Medulla oblongata (tissue), 1 donor: Measurements from ENCODE around the gene STT3B.
A peak's percentile ranks its signal among the peaks of the same experiment; 100 is the strongest.

ENCODE experiments used
- DNase-seq: peaks from one replicate; pipeline ENCODE4 v3.0.0-alpha.2; 2015; ENCODE audit errors: extremely low spot score

The STT3B gene

GRCh38 chr3:31521468-31521867 lies 11.3 kb upstream of the STT3B start:
- no peak for DNase-seq

- no peak for DNase-seq
Measured at GRCh38 chr3:31522152-31522551, 10.6 kb upstream of the STT3B start.

GRCh38 chr3:31523543-31523942 lies 9.2 kb upstream of the STT3B start:
- no peak for DNase-seq

DNA sequence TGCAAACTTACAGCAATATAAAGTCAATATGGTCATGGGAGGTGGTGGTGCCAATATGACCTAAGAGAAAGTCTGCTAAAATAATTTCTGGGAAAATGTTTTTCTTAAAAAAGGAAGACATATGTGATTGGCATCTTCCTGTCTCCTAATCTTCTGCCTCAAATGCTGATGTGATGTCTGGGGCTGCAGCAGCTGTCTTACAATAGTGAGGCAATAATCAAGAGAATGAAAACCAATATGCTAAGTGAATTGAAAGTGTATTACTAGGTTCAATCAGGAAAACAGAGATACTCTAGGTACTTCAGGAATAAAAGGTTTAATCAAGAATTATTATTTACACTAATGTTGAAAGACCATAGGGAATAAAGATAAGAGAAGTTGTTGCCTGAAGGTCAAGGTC lies 7.2 kb upstream of the STT3B start:
- DNase-seq = no peak

GRCh38 chr3:31529421-31529820 lies 3.3 kb upstream of the STT3B start:
- no peak for DNase-seq

DNA sequence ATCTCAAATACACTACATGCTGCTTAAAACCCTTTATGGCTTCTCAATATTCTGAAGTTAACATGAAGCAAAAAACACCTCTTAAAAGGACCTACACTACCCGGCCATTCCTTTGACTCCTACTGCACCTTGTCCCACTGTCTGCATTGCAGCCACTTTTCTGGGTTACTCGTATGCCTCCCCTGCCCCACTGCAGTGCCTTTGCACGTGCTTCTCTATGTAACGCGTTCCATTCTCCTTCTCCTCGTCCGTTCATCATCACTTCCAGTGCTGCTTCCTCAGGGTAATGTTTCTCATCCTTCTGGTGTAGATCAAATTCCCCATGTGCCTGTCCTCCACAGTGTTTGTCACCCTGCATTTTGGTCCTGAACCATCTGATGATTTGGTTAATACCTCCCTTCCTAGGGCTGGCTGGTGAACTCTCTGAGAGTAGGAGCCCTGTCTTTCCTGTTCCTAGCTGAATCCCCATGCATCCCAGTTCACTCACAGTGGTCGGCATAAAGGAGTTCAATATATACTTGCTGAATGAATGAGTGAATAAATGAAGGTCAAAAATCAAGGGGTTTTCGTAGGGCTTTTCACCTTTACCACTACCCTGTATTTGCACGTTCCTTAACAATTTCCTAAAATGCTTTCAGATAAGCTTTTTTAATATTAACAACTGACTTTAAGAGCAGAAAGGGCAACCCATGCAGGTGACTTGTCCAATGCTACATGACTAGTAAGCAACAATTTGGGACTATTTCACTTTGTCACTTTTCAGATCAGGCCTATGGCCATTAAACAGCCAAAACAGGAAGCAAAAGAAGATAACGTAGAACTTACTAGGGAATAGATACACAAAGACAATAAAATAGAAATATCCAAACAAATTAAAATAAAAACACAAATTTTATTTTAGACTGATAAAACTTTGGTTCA lies 2.4 kb upstream of the STT3B start:
- DNase-seq = no peak

DNA sequence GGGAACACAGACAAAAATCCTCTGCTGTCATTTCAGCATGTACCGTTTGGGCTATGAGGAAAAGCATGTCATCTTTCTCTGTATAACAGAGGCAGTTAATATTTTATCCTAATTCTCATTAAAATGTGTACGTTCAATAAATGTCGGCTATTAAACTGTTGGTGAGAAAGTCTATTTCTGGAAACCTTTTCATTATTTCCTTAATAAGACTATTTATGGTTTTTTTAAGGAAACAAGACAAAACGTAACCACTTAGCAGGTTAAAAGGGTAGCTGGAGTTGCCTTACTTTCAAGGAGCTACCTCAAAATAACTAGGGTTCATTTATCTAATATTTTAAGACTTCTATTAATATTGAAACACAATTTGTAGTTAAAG lies 1.8 kb upstream of the STT3B start:
- DNase-seq = no peak

- no peak for DNase-seq
Measured at GRCh38 chr3:31531452-31531991, 1.2 kb upstream of the STT3B start.

- peak; percentile 99 for DNase-seq
Measured at GRCh38 chr3:31531992-31532586, 636 bp upstream of the STT3B start.

DNA sequence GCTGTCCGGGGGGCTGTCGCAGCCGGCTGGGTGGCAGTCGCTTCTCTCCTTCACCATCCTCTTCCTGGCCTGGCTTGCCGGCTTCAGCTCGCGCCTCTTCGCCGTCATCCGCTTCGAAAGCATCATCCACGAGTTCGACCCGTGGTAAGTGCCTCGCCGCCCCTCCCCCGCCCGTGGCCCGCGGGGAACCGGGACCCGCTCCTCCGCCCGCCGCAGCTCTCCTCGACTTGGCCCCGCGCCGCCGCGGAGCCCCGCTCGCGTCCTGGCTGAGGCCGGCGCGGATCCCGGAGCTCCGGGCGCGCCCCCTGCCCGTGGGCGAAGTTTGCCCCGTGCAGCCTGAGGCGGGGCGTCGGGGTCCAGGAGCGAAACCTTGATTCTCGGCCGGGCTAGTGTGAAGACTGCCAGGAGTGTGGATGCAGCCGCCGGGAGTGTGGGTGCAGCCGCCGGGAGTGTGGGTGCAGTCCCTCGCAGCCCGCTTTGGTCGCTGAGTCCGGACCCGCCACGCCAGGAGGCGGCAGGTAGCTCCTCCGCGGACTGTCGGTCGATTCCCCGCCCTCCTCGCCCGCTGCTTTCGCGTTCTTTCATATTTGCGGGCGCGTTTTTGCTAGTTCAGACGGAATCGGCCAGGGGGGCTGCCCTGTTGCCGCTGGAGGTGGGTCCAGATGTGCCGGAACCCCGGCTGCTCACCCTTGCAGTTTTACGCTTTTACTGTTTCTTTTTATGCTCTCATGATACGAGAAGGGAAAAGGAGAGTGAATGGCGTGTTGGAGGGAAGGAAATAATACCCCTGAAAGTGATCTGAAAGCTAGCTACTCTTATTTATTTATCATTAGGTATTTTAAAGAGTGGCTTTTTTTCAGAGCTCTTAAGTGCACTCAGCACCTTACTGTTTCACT lies 692 bp downstream of the STT3B start:
- peak; percentile 43 for DNase-seq

DNA sequence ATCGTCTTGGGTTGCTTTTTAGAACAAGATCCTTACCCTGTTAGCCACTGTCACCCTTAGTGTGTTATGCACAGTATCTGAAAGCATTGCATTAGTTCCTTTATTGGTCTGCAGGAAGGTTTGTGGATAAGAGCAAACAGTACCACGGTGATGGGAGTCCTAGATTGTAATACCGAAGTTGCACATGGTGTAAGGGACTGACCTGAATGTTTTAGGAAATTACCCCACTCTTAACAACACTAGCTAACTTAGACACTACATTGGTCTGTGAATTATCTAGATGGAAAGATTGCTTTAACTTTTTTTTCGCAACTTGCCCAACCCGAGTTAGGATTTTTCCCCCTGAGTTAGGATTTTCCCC lies 1.3 kb downstream of the STT3B start:
- DNase-seq = peak; percentile 45

GRCh38 chr3:31536497-31536896 lies 3.8 kb downstream of the STT3B start:
- DNase-seq = no peak

GRCh38 chr3:31538801-31539200 lies 6.1 kb downstream of the STT3B start:
- no peak for DNase-seq

- no peak for DNase-seq
Measured at GRCh38 chr3:31539275-31539674, 6.5 kb downstream of the STT3B start.

GRCh38 chr3:31541089-31541488 lies 8.4 kb downstream of the STT3B start:
- DNase-seq = no peak

DNA sequence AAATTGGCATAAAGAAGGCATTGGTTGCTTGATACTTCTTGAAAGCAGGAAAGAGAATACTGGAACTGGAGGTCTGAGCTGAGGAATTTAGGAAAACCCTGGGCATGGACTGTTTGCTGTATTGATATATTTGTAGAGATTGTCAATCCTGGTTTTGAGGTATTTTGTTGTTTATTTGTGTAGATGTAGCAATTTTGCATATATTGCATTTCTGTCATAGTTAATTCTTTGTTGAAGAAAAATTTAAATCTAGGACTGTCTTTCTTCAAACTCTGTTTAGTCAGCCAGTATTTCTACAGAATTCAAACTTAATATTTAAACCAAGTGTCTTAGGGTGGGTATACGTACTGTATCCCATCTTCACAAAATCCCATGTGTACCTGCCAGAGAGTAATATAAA lies 9.5 kb downstream of the STT3B start:
- no peak for DNase-seq

DNA sequence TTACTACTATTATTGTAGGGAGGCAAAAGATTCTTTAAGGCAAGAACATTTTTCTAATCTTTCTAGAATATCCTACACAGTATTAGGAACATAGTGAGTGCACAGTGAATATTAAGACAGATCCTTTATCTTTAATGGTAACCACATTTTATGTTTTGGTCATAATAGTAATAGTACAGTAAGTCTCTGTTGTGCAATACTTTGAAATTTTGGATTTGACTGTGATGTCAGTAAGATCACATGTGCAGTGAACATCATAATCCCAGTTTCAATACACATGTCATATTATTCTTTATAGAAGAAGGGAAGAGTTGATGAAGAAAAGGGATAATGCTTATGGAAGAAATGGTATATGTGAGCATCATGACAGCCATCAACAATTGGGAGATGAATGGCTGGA lies 10.7 kb downstream of the STT3B start:
- no peak for DNase-seq

DNA sequence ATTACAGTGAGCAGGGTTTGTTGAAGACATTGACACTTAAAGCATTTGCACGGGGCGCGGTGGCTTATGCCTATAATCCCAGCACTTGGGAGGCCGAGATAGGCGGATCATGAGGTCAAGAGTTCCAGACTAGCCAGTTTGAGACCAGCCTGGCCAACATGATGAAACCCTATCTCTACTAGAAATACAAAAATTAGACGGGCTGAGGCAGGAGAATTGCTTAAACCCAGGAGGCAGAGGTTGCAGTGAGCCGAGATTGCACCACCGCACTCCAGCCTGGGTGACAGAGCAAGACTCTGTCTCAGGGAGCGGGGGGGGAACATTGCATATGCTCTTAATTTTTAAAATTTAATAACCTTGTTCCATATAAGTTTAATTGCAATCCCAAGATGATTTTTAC lies 11.9 kb downstream of the STT3B start:
- DNase-seq = no peak

DNA sequence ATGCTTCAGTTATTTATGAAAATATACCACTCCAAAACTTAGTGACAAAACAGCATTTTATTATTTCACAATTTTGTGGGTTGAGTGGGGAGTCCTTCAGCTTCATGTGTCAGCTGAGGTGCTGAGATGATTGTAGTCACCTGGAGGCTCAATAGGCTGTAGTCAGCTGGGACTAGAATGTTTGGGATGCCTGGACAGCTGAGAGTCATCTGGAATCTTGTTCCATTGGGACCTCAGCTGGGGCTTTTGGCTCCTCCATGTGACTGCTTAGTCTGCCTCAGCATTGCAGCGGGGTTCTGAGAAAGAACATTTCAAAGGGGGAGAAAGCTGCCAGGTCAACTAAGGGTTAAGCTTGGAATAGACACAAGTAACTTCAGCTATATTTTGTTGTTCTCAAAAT lies 13.4 kb downstream of the STT3B start:
- no peak for DNase-seq

DNA sequence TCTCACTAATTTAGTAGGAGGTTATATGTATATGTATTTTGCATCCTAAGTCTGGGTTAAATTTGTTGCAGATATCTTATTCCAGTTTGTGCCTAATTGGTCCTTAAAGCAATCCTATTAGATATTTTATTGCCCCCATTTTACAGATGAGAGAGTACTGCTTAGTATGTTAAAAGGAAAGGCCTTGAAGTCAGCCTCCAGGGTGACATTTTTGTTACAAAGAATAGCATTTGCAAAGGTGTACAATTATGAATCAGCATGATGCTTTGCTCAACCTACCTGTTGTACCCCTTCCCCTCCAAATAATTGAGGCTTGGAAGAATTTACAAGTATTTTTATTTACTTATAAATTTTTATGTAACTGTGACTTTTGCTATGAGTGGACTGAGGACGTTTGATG lies 14.0 kb downstream of the STT3B start:
- no peak for DNase-seq

- peak; percentile 54 for DNase-seq
Measured at GRCh38 chr3:31550452-31551251, 17.9 kb downstream of the STT3B start.
